GM12891 (cell line): ENCODE results near the gene FCGR3A.
"Not testable (repeated sequence)": the region's sequence is repeated elsewhere in the genome, so short reads cannot be mapped to it uniquely, and the experiment has no call there.

Experiments
- PAX5 ChIP-seq: IDR thresholded peaks from 2 replicates; pipeline ENCODE4 v1.6.1; 2011; ENCODE audit warnings: low read length, moderate library complexity, mild to moderate bottlenecking; ENCODE audit not compliant: insufficient read depth, severe bottlenecking
- POLR2AphosphoS5 ChIP-seq: IDR thresholded peaks from 2 replicates; pipeline ENCODE4 v1.6.1; 2011; ENCODE audit warnings: low read depth, low read length, control low read depth
- TAF1 ChIP-seq: IDR thresholded peaks from 2 replicates; pipeline ENCODE4 v1.6.1; 2011; ENCODE audit warnings: low read depth, low read length, control low read depth

GRCh38 chr1:161530158-161530557 is 19.5 kb downstream of the FCGR3A start:
- not testable (repeated sequence) for TF ChIP-seq TAF1, POLR2AphosphoS5, PAX5
